Mononuclear cell (primary cell): ENCODE data around the gene SVIL. TPM values are rescaled to one million over a fixed set of nuclear protein-coding genes. Genes with fewer than 3 reads are reported as not detected.

ENCODE experiments used
- H3K27me3 ChIP-seq: 2 replicates; pipeline ENCODE4 v1.6.0; 2011; ENCODE audit warnings: low read length, control low read depth; ENCODE audit not compliant: insufficient read depth
- H3K4me1 ChIP-seq: 2 replicates; pipeline ENCODE4 v1.5.1; 2011; ENCODE audit warnings: mild to moderate bottlenecking, low read length, control low read depth; ENCODE audit not compliant: insufficient read depth
- H3K4me3 ChIP-seq: 2 replicates; pipeline ENCODE4 v1.5.1; 2011; ENCODE audit warnings: mild to moderate bottlenecking, low read length, moderate library complexity
- H3K9me3 ChIP-seq: 2 replicates; pipeline ENCODE4 v1.5.1; 2011; ENCODE audit warnings: low read depth, mild to moderate bottlenecking, control low read depth, low read length
- total RNA-seq: library from RNA; depleted of rRNA; stranded (reverse); fragments of >200 nt; gene quantifications from one replicate; pipeline ENCODE4 v1.2.3, GENCODE V29; 2012

Gene SVIL
- total RNA-seq, 1 donor, result 39.5 TPM

- no peaks in the 10 kb centered on the region for H3K27me3 ChIP-seq
- H3K4me1 ChIP-seq, result peaks cover 7% of the 10 kb centered on the region
- no peaks in the 10 kb centered on the region for H3K9me3 ChIP-seq
- no peak overlapping the region for H3K4me3 ChIP-seq
These were observed 152.0 kb downstream of the SVIL start for GRCh38 chr10:29482591-29483431.

GRCh38 chr10:29481906-29482440, 152.8 kb downstream of the SVIL start:
- Histone ChIP-seq H3K27me3 (no peaks in the 10 kb centered on the region), H3K9me3 (no peaks in the 10 kb centered on the region), H3K4me1 (peaks cover 7% of the 10 kb centered on the region), H3K4me3 (no peak overlapping the region)

GRCh38 chr10:29479981-29480954, 154.5 kb downstream of the SVIL start:
- Histone ChIP-seq H3K9me3 (no peaks in the 10 kb centered on the region), H3K4me3 (no peak overlapping the region), H3K4me1 (peaks cover 7% of the 10 kb centered on the region), H3K27me3 (no peaks in the 10 kb centered on the region)

GRCh38 chr10:29479081-29479925, 155.5 kb downstream of the SVIL start:
- H3K4me1 ChIP-seq, result peaks cover 7% of the 10 kb centered on the region
- no peaks in the 10 kb centered on the region for H3K9me3 ChIP-seq
- H3K27me3 ChIP-seq, result no peaks in the 10 kb centered on the region
- H3K4me3 ChIP-seq, result no peak overlapping the region

- Histone ChIP-seq H3K4me1 (no peaks in the 10 kb centered on the region), H3K4me3 (no peak overlapping the region), H3K27me3 (no peaks in the 10 kb centered on the region), H3K9me3 (no peaks in the 10 kb centered on the region)
These were observed 161.2 kb downstream of the SVIL start for GRCh38 chr10:29473406-29474100.

GRCh38 chr10:29473087-29473356, 161.7 kb downstream of the SVIL start:
- Histone ChIP-seq H3K4me3 (no peak overlapping the region), H3K4me1 (no peaks in the 10 kb centered on the region), H3K27me3 (no peaks in the 10 kb centered on the region), H3K9me3 (no peaks in the 10 kb centered on the region)

GRCh38 chr10:29472301-29473086, 162.3 kb downstream of the SVIL start:
- H3K27me3 ChIP-seq, result no peaks in the 10 kb centered on the region
- no peak overlapping the region for H3K4me3 ChIP-seq
- H3K9me3 ChIP-seq, result no peaks in the 10 kb centered on the region
- H3K4me1 ChIP-seq, result no peaks in the 10 kb centered on the region

- H3K9me3 ChIP-seq, result no peaks in the 10 kb centered on the region
- no peak overlapping the region for H3K4me3 ChIP-seq
- no peaks in the 10 kb centered on the region for H3K4me1 ChIP-seq
- no peaks in the 10 kb centered on the region for H3K27me3 ChIP-seq
These were observed 163.3 kb downstream of the SVIL start for GRCh38 chr10:29471544-29471859.

- Histone ChIP-seq H3K9me3 (no peaks in the 10 kb centered on the region), H3K4me1 (no peaks in the 10 kb centered on the region), H3K4me3 (no peak overlapping the region), H3K27me3 (no peaks in the 10 kb centered on the region)
These were observed 163.8 kb downstream of the SVIL start for GRCh38 chr10:29470843-29471543.

GRCh38 chr10:29470355-29470705, 164.4 kb downstream of the SVIL start:
- no peaks in the 10 kb centered on the region for H3K27me3 ChIP-seq
- H3K4me3 ChIP-seq, result no peak overlapping the region
- no peaks in the 10 kb centered on the region for H3K9me3 ChIP-seq
- no peaks in the 10 kb centered on the region for H3K4me1 ChIP-seq

GRCh38 chr10:29469481-29470354, 165.1 kb downstream of the SVIL start:
- H3K4me1 ChIP-seq, result no peaks in the 10 kb centered on the region
- H3K27me3 ChIP-seq, result no peaks in the 10 kb centered on the region
- H3K4me3 ChIP-seq, result no peak overlapping the region
- H3K9me3 ChIP-seq, result no peaks in the 10 kb centered on the region

GRCh38 chr10:29465384-29465783, 169.4 kb downstream of the SVIL start:
- Histone ChIP-seq H3K4me1 (no peaks in the 10 kb centered on the region), H3K9me3 (no peaks in the 10 kb centered on the region), H3K4me3 (no peak overlapping the region)

More at GRCh38 chr10:29465384-29465783, 169.4 kb downstream of the SVIL start:
- no peaks in the 10 kb centered on the region for H3K27me3 ChIP-seq
